Activated CD4-positive, alpha-beta T cell treated with anti-CD3 and anti-CD28 coated beads for 24 hours (primary cell): Measurements from ENCODE around the gene APOA1.

Experiments used
- DNase-seq, 2 donors: peaks; one replicate each; pipeline ENCODE4 v3.0.0-alpha.2; 2020; ENCODE audit warnings: low read depth in 2 of 2

The APOA1 gene

DNA sequence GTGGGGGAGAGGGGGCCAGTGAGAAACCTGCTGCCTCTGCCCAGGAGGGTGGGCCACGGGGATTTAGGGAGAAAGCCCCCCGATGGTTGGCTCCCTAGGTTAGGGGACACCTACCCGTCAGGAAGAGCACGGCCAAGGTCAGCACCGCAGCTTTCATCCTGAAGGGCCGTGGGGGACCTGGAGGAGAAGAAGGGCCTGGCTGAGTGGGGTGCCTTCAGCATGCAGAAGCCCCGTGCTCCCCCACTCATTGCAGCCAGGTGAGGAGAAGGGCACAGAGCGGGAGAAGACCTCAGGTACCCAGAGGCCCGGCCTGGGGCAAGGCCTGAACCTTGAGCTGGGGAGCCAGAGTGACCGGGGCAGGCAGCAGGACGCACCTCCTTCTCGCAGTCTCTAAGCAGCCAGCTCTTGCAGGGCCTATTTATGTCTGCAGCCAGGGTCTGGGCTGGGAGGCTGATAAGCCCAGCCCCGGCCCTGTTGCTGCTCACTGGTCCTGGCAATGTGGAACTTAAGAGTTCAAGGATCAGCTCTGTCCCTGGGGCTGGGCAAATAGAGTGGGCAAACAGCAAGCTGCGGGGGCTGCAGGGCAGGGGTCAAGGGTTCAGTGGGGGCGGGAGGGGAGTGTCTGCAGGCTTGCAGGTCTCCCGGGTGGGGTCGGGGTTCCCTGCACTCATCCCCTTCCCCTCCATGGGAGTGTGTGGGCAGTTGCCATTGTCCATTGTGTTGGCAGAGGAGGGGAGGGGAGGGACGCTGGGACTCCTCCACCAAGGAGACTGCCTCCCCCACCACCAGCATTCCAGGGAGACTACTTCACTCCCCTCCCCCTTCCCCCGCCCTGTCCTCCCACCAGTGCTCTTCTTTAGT is at the start of gene APOA1:
TSS of gene APOA1 (minus strand) at position 392 of the 861 bp plus-strand sequence. CDS start at position 157, 235 bp downstream.
- no peak for DNase-seq

DNA sequence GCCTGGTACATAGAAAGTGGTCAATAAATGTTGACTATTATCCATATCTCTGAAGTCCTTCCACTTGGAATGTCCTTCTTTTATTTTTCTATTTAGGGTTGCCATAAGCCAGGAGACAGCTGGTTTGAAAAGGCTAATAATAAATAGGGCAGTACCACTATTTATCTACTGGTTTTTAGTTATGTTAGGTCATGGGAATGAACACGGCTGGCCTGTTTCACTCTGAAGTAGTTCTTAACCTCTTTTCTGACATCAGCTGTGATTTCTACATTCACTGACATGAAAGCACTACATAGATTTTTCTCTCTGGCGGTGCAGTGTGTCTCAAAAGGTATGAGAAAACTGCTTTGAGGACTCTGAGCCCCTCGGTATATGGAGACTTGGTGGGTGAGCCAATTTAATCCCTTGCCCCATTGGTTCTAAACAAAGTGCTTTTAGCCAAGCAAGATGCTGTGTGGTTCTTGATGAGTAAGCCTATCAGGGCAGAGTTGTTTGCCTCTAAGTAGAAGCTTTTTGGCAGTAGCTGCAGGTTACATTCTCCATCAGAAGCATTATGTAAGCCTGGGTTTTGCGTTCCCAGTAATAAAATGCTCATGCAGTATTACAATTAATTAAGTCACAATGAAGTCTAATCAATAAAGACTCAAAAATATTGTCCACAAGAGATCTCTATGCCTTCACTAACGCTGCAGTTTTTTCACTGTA is 48.7 kb upstream of the APOA1 start:
- DNase-seq = no peak

DNA sequence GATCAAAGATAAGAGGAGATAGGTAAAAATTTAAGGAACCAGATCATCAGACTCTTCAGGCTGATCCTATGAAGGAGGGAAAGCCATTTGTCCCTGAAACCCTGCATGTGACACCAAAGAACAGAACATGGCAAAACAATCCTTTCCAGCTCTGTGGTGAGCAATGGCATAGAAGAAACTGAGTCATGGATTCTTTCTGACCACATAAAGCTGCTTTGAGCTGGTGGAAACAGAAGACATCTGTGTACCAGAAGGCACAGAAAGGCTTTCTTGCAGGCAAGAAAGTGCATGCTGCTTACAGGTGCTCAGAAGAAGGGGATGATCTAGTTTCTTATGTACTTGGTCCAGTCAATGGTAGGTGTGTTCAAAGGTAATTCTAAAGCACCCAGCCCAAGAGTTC is 45.0 kb upstream of the APOA1 start:
- peak in 1 of 2 donors; percentile 3 for DNase-seq

DNA sequence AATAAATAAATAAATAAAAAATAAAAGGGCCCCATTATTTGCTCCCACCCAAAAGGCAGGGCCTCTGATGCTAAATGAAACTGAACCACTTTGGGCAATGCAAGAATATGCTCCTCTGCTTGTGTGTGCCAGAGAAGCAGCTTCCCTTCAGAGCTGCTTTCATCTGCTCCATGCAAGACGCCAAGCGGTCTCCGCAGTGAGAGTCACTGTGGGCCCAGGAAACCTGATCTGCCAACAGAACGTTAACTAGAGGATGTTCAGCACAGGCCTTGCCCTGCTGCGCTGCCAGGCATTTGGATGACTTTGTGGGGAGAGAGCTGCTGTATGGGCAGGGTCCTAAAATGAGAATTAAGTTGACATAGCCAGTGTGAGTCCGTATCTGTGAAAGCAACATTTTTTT is 43.7 kb upstream of the APOA1 start:
- no peak for DNase-seq

DNA sequence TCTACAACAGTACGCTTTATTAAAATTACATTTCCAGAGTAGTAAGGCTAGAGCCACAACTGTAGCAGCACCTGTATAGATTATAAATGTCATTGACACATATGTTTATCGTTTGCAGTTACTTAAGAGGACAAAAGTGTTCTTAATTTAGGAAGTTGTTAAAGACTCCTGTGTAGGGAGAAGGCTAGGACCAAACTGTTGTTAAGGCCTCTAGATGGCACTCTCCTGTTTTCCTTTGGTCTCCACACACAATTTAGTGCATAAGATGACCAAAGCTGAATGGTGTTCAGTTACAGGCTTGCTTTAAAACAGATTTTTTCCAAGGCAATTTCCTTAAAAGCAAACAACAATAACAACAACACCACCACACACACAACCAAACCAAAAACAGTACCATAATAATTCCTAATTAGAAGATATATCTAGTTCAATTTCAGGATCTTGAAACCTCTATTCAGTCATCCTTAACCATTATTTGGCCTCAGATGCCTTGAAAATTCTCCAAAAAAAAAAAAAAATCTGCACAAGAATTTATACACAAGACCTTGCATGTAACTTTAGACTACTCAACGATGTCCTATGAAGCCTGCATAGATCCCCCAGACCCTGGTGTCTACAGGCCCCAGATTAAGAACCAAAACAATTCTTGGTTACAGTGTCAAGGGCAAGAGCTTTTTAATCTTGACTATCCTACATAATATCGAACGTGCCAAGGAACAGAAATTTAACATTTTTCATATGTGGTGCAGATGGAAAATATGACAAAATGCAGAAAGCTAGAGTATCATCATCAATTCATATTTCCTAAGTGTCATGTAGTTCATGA is 42.6 kb upstream of the APOA1 start:
- DNase-seq = peak in 1 of 2 donors; percentile 4

DNA sequence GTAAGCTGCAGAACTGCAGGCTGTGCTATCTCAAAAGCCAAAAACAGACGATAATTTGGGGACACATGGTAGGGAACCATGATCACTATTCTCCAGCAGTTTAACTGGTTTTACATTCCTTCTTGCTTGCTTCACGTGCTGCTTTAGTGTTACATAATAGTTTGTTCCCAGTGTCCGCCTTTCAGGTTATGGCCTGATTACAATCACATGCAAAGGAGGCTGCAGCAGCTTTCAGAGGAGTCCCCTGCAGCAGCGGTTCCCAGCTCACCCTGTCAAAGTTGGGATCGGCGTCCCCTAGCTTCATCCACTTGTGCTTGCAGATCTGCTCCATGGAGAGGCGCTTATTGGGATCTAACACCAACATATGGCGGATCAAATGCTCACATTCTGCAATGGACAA is 39.2 kb upstream of the APOA1 start:
- no peak for DNase-seq

DNA sequence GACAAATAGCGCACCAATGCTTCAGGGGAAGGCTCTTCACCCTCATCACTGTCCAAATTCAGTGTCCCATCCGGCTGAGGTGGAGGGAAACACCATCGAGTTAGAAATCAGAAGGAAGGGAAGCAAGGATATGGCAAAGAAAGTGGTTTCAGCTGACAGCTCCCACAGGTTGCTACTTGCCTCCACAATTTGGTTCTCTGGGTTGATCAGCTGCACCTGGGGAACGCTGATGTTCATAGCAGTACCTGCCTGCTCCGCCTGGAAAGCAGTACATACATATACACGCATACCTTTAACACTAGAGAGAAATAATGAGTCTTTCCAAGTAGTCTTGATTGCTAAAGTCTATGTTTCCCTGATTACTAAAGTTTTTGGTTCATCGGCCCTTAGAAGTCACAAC is 37.8 kb upstream of the APOA1 start:
- no peak for DNase-seq

DNA sequence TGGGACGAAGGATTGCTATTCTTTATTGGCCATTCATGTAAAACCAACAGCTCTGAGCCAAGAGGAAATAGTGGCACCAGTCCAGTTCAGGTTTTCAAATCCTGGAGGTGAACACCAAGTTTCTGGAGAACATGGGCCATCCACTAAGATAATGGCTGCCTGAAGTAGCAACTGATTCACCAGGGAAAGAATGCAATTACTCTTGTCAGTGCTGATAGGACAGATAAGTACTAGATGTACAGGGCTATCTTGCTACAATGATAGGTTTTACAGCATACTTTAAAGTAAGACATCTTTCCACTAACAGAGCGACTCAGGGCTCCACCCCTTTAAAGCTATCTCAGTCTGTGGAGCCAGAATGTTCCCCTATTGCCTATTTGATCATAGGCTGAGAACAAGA is 36.8 kb upstream of the APOA1 start:
- no peak for DNase-seq

DNA sequence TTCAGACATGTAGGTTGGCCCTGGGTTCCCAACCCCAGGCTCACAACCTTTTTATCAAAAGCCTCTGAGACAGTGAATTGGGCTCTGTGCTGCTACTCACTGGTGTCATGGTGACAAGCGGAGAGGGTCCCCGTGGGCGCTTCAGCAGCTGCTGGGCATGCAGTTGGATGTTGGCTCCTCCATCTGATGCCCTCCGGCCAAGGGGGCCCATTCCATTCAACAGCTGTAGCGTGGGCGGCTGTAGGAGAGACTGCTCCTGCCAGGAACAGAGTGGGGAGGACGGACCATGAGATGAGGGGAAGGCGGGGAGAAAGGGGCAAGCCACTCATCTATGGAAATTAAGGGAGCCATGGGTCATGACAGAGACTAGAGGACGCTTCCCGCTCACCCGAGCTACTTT is 36.0 kb upstream of the APOA1 start:
- DNase-seq = no peak

DNA sequence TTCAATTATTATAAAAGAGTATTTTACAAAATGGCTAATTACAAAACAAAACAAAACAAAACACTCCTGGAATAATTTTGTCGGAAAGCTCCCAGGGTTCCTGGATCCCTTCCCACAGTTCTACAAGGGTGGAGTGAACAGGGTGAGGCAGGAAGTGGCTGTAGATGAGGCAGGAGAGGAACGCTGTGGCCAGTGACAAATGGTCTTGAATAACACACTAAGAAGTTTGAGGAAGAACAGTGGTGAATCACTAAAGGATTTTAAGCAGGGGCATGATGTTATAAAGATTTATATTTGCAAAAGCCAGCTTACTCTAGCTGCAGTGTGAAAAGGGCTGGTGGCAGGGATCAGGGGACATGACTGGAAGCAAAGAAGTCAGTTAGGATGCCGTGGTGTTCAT is 33.8 kb upstream of the APOA1 start:
- DNase-seq = no peak

DNA sequence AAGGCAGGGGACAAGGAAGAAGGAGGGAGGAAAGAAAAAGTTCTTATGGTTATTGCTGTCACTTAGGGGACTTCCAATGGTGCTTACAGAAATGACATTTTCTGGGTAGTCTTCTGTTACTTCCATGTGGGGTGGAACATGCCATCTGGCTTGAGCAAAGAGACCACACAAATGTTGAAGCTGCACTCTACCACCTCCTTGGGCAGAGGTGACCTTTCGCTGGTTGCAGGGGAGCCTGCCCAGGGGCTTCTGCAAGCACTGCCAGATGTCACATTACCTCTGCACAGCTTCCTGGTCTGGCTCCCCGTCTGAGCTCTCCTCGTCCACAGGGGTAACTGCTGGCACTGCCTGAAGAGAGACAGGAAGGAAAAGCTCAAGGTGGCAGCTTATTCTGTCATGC is 32.6 kb upstream of the APOA1 start:
- no peak for DNase-seq

DNA sequence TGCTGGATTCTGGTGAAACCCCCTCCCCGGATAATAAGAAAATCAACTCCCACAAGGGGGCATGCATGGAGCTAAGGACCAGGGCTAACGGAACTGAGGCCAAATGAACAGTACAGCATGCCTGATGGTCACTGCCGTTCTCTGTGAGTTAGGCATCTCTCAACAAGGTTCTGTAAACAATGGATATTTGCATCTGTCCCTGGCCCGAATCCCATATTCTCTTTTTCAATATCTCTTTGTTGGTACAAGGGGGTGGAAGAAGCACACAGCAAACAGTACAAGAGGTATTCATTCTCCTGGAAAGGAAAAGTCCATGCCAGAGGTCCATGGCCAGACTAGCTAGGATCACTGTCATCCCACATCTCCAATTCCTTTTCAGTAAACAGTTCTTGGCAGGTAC is 32.2 kb upstream of the APOA1 start:
- DNase-seq = no peak

DNA sequence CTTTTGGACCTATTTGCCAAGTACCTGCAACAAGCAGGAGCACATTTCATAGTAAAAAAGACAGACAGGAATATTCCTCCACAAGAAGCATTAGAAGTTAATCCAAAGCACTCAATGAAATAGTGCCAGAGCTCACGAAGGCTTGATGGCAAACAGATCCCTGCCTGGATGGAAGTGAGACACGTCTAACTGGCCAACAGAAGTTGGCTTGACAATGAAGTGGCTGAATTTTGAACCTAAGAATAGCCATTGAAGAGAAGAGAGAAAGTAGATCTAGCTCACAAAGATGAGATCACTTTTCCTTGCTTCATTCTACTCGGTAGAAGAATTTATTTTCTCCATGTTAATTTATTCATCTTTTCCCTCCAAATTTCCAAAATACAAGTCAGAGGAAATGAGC is 30.6 kb upstream of the APOA1 start:
- DNase-seq = no peak

DNA sequence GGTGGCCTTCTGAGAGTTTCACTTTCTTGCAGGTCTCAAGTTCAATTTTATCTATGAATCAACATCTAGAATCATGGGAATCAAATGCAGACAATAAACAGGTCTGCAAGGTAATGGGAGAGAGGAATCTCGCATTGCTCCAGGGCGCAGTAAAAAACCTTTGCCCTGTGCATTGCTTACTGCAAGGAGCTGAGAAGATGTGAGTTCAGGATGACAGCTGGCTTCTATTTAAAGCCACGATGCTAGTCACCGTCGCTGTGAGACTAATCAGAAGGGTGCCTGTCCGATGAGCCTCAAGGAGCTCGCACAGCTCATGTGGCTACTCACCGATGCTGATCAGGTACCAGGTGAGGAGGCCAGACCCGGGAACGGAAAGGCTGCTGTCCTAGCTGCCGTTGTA is 30.2 kb upstream of the APOA1 start:
- no peak for DNase-seq

DNA sequence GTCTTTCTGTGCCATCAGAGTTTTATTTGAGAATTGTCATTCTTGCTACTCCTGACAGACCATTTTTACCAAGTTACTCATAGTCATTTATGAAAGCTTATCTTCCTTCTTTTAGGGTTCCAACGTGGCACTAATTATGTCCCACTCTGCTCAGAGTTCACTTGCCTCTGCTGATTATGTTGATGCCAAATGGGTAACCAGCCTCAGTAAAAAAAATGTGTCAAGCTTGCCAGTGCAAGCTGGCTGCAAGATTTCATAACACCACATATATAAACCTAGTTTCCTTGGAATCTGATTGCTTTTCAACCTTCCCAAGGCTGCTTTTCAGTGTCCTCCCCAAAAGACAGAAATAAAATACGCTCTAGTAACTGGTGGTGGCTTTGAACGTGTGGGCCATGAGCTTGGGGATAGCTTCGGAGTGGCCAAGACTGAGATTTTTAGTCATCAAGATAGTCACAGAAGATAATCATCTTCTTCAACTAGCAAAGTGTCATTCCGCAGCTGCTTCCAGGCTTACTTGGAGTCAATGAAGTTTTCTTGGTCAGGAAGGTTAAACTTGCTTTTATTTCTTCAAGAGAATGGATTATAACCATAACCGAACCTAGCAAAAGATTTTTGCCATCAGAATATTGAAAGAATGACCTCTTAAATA is 29.5 kb upstream of the APOA1 start:
- no peak for DNase-seq

DNA sequence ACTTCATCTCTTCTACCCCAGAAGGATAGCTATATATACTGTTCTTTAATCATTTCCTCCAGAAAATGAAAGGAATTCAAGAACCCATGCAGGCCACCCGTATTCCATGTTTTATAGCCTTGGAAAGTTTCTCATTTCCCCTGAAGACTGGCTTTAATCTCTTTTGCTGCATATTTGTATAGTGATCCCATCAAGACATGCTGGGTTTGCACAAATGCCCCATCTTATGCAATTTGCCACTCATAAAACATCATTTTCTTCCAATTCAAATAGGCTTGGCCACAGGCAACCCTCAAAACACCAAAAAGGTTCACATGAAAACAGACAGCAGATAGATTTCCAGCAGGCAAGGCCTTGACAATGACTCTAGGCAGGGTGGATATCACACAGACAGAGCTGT is 28.3 kb upstream of the APOA1 start:
- no peak for DNase-seq

DNA sequence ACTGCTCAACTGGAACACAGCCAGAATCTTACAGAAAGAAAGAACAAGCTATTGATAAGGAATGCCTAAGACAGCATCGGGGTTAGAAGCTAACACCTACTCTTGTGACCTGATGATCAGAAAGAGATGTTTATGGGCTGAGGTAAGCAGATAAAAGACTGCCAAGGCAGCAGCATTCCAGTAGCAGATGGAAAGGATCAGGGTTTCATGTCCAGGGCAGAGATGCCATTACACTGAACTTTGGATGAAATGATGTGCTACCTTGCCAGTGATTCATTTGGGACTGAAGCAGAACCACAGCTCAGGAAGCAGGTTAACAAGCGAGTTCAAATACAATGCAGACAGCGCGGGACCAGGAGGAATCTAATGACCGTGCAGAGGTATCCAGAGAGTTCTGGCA is 27.1 kb upstream of the APOA1 start:
- DNase-seq = no peak

DNA sequence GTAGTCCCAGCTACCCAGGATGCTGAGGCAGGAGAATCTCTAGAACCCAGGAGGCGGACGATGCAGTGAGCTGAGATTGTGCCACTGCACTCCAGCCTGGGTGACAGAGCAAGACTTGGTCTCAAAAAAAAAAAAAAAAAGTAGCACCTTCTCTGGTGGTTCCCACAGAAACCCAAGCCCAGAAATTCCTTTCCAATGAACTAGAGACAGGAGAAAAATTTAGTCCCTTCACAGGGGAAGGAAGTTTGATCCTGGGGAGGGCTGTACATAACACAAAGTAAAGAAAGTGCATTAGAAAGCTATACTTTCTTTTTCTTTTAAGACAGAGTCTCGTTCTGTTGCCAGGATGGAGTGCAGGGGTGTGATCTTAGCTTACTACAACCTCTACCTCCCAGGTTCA is 25.5 kb upstream of the APOA1 start:
- DNase-seq = no peak

DNA sequence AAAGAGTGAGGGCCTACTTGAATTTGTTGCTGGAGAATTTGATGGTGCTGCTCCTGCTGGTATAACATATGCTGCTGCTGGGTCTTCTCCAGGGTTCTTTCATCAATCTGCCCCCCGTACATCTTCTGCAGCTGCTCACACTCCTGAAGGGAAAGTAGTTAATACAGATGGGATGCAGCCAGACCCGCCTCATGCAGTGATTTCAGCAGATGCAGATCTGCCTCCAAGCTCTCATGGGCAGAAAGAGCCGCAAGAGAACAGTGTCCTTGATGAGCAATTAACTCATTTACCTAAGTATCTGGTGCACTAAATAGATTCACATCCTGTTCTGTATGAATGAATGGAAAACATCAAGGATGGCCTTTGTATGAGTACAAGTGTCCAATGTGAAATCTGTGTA is 24.8 kb upstream of the APOA1 start:
- no peak for DNase-seq

DNA sequence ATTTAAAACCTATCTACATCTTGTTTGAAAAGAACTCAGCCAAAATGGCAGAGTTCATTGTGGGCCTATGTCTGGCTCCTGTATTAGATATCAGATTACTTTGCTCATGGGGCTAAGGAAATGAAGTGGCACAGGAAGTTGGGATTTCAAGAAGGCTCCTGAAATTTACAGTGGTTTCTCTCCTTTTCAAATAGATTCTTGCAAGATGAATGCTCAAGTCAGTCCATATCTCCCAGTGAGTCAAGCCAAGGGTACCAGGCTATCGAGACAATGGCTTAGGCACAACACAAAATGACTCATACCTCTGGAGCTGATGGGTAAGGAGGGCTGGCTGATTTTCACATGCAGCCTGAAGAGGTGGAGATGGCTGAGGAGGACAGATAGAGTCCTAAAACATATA is 24.1 kb upstream of the APOA1 start:
- no peak for DNase-seq

DNA sequence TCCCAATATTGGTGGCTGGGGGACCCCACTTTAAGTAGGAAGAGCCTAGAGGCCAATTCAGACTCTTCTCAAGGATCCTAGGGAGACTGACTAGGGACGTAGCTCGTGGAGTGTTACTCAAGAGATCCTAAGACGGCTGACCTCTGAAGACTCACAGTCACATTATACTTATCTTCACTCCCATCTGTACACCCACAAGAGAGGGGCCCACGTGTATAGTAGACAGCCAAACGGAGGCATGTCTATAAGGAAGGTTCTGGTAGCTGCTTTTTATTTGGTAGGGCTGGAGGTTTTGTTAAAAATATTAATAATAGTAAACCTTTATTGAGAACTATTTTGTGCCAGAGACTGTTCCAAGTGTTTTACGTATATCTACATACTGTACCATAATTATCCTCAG is 22.9 kb upstream of the APOA1 start:
- no peak for DNase-seq

DNA sequence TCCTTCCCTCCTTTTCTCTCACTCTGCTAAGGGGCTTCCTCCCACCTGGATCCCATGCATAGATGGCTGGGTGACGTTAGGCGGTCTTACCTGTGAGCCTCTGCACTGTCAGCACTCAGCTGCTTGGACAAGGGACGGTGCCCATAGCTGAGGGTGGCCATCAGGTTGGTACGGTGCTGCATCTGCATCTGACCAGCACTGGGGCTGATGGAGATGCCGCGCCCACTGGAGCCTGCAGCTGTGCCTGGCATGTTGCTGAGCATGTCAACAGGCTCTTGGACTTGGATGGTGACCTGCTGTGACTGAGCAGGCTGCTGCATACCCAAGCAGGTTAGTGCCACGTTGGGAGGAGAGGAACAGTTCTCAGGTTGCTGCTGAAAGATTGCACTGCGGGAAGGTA is 21.8 kb upstream of the APOA1 start:
- no peak for DNase-seq
